ENCODE data around the gene PLD5.
"Not testable (repeated sequence)": the region's sequence is repeated elsewhere in the genome, so short reads cannot be mapped to it uniquely, and the experiment has no call there.

The PLD5 gene

DNA sequence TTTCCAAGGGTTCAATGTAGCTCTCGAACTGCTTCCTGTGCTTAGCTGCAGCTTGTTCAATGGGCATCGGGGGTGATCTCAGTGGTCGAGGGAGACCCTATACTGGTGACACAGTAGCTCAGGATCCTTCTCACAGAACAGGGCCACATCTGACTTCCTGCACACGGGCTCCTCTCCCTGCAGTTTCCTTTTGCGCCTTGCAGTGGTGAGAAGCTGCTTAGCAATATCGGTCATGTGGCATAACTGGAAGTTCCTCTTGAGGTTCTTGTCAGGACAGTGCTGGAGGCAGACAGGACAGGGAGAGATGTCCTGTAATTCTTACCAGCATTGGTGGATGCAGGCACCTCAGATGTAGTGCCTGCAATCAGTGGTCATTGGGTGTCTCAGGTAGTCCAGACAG, 385.1 kb downstream of the PLD5 start:
- DNase-seq: no peak

DNA sequence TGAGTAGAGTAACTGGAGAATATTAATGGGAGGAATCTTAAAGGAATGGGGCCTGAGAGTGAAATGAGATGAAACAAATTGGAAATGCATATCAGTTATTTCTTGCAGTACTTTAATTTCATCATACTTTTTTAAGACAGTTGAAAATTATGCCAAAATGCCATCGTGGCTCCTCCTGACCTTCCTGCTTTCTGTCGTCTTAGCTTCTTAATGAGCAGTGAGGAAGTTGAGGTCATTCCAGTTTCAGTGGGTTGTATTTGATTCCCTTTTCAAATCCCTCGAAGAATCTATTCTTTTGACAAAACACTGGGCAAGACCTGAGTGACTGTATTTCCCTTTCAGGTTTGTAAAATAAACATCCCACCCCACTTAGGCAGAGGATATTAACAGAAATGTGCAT, 390.7 kb downstream of the PLD5 start:
- DNase-seq: no peak

DNA sequence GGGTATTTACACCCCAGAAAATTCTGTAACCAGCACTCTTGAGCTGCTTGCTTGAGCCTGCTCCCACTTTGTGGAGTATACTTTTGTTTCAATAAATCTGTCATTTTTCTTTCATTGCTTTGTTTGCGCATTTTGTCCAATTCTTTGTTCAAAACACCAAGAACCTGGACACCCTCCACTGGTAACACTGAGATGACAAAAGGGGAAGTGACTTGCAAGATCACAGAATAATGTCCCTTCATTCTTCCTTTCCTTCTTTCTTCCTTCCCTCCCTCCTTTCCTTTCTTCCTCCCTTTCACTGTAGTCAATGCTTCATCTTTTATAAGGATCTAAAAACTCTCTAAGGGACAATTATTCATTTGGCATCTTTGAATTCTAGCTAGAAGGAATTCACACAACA, 391.1 kb downstream of the PLD5 start:
- DNase-seq: no peak

DNA sequence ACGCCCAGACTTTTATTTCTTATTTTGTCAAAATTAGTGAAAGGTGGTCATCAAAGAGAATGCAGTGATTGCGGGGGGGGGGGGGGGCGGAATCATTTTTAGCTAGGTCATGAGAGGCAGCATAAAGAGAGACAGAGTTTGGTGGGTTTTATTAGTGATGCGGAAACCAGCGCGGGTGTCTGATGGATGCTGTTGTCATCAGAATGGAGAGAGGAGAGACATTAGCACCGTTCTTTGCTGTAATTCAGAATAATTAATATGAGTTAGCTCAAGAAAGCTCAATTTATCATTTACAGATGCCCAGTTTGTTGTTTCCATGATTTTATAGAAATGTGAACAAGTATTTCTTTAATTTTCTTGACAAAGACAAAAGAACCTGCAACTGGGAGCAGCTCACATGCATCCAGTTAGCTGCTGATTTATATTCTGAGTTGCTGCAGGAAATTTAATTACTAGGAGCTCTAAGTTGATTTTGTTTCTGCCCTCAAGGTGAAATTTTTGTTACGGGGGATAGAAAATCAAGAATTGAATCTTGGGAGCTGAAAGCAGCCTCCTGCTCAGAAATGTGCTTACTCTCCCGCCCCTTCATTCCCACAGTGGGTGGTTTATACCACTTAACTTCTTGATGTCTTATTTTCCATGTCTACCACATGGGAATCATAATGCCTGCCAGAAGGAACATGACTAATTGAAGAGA, 392.2 kb downstream of the PLD5 start:
- DNase-seq: no peak

DNA sequence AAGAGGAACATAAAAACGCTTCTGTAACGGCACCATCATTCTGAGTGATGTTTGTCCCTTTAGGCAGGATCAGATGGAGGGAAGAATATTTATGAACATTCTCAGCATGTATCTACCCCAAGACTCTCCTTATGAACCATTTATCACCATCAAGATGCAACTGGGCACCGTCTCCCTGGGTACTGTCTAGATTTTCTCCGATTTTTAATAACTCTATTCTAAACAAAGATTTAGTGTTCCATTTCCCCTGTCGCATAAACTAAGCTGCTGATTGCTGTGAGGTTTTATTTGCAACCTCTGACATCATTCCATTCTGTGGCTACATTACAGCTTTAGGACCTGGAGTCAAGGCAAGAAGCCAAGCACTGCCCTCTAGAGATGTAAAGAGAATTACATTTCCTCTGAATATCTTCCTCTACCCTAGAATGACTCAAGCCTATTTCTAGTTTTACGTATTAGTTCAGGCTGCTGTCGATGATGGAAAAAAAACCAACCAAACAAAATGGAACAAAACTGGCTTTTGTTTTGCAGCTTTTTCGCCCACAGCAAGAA, 395.5 kb downstream of the PLD5 start:
- DNase-seq: no peak

DNA sequence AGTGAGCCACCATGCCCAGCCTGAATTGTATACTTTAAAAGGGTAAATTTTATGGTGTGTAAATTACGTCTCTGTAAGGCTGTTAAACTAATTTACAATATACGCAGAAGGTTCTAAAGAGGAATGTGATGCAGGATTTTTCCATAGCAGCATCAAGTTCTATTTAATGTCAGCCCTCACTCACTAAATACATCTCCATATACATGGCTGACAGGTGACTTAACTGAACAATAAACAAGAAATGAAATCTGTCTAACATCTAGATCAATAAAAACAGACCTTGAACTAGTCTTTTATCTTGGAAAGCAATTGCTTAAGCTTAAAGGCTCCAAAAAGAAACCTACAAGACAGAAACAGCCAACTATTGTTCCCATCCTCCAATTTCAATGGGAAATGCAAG, 404.1 kb downstream of the PLD5 start:
- no peak for DNase-seq

DNA sequence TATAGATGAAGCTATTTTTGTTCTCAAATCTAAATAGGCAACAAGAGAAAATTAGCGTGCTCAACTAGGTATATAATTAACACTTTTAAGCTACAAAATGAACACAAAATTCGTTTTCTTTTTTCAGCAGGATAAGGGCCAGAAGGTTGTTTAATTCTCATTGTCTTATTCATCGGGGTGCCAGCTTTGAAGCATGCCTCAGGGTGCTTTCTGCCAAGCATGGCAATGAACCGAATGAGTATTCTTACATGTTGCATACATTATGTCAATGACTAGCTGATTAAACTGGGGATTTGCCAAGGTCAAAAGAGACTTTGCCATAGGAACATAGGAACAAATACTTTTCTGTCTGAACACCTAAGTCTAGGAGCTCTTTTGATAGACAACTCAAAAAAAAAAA, 423.6 kb downstream of the PLD5 start:
- DNase-seq: no peak

DNA sequence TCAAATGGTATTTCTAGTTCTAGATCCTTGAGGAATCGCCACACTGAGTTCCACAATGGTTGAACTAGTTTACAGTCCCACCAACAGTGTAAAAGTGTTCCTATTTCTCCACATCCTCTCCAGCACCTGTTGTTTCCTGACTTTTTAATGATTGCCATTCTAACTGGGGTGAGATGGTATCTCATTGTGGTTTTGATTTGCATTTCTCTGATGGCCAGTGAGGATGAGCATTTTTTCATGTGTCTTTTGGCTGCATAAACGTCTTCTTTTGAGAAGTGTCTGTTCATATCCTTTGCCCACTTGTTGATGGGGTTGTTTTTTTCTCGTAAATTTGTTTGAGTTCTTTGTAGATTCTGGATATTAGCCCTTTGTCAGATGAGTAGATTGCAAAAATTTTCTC, 427.2 kb downstream of the PLD5 start:
- DNase-seq: not testable (repeated sequence)

DNA sequence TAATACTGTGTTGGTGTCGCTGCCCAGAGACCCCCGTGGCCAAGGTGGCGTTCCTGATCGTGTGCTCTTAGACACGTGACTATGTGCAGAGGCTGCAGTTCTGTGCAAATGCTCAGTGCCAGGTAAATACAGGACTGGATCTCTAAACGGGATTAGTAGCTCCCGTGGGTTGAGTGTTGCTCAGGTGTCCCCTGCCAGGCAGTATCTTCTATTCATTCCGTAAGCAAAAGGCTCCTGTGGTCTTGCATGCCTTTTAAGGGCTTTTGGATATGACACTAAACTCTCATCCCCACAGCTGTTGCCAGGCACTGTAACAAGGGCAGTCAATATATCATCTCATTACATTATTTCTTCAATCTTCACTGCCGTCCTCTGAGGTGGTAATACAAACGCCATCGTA, 431.4 kb downstream of the PLD5 start:
- no peak for DNase-seq

DNA sequence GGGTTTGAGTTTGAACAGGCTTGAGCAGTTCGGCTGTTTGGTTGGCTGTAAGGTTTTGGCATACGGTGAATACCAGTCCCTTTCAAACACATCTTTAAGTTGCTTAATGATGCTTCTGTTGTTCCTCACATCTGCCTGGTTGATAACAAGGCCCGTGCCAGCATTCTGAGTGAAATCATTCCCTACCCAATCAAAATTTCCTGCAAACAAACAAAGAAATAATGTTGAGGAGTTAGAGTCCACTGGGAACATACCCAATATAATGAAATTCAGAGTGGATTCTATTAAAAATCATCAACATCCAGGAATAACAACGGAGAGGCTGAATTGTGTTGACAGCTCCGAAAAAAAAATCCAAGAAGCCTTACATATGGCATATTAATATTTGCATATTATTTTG, 434.6 kb downstream of the PLD5 start:
- no peak for DNase-seq

DNA sequence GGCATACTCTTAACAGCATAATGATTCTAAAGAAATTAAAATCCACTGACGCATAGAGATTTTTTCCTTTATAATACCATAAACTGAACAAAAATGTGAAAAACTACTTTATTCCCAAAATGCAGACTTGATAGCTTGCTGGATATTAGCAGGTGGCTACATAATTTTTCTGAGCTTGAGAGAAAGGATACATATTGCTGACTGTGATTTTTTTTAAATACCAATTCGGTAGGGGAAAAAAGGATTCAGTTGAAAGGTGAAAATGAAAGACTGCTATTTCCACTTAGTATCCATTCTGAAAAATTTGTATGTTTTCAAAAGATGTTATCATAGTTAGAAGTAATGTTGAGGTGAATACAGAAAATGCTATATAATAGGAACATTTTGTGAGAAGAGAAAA, 435.6 kb downstream of the PLD5 start:
- DNase-seq: no peak

DNA sequence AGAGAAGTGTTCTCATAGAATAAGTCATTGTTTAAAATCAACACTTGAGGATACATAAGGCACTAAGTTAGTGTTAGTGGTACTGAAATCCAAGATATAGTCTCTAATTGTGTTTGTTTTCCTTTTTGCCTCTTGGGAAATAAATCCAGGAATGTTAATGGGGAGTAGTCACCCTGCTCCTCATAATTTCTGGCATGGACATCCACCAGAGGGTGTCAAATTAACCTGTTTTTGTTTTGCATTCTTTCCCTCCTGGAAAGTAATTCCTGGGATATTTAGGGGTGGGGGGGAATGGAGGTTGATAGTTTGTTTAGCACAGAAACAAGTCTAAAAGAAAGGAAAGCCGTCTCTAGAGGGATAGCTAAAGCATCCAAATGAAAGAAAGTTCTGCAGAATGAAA, 437.8 kb downstream of the PLD5 start:
- no peak for DNase-seq

DNA sequence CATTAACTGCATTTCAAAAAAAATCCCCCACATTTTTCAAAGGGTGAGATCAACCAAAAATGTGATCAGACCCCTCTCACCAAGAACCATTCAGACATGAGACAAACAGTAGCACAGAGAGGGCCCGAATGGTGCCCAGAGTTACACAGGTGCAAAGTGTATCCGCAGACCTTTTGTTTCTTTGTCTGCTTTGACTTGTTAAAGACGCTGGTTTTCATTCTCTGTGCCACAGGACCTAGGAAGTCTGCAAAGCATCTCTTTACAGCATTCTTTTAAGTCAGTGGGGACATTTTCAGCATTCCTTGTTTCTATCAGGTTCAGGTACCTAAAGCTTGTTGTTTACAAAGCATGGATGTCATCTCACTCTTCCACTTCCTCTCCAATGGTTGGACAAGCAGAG, 438.4 kb downstream of the PLD5 start:
- no peak for DNase-seq

DNA sequence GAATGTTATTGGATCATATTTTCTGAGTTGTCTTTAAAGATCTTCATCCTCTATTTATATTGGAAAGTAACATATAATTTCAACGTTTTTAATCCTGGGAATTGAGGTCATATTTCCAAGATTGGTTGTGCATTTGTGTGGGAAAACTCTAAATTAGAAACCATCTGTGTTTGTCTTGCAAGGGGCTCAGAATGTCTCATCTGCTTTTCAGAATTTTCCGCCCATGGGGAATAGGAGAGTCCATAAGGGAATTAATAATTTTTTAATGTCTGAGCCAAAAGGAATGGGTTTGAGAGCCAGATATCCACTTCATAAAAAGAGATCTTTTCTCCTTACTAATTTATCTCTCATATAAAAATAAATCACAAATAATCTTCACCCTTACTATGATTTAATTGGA, 440.8 kb downstream of the PLD5 start:
- DNase-seq: no peak

DNA sequence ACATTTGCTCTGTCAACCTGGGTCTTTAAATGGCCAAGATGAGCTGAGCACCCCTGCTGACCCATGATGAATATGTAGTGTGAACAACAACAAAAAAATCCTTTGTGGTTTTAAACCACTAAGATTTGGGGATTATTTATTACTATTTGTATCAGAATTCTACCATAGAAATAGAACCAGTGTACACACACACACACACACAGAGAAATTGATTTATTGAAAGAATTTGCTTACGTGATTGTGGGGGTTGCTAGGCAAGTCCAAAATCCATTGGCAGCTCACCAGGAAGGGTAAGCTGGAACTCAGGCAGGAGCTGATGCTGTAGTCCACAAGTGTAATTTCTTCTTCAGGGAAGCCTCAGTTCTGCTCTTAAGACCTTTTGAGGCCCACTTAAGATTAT, 443.1 kb downstream of the PLD5 start:
- no peak for DNase-seq

DNA sequence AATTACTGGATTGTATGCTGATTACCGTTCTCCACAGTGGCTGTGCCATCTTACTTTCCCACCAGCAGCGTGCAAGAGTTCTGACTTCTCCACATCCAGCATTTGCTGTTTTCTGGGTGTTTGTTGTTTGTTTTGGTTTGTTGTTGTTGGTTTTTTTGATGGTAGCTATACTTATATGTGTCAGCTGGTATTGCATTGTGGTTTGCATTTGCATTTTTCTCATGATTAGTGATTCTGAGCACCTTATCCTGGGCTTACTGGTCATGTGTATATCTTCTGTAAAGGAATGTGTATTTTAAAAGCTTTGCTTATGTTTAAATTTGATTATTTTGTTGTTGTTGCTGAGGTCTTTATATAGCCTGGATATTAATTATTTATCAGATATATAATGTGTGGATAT, 458.7 kb downstream of the PLD5 start:
- no peak for DNase-seq

DNA sequence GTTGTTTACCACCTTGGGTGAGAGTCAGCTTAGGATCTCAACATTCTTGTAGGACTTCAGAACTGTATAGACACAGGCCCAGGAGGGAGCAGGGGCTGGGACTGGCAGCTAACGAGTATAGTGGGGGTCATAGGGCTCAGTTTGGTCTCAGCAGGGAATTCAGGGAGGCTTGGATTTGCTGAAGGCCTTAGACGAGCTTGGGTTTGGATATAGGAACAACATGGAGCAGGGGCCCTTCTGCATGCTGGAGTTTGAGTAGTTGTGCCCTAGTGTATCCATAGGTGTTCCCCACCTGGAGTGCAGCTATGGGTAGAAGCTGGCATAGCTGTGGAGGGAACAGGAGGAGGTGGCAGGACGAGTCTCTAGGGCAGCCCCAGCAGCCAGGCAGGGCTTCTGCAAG, 462.2 kb downstream of the PLD5 start:
- DNase-seq: no peak

DNA sequence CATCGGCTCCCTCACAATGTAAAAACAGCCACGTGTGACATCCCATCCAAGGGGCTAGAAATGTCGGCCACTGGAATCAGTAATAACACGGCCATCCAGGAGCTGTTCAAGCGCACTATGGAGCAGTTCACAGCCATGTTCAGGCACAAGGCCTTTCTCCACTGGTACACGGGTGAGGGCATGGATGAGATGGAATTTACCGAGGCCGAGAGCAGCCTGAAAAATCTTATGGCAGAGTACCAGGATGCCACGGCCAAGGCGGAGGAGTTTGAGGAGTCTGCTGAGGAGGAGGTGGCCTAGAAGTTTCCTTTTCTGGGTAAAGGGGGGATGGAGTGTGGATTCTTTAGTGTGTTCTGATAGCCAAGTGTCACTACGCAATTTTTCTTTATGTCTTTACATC, 464.5 kb downstream of the PLD5 start:
- no peak for DNase-seq

DNA sequence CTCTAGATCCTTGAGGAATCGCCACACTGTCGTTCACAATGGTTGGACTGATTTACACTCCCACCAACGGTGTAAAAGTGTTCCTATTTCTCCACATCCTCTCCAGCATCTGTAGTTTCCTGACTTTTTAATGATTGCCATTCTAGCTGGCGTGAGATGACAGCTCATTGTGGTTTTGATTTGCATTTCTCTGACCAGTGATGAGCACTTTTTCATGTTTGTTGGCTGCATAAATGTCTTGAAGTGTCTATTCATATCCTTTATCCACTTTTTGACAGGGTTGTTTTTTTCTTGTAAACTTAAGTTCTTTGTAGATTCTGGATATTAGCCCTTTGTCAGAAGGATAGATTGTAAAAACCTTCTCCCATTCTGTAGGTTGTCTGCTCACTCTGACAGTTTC, 465.9 kb downstream of the PLD5 start:
- not testable (repeated sequence) for DNase-seq

DNA sequence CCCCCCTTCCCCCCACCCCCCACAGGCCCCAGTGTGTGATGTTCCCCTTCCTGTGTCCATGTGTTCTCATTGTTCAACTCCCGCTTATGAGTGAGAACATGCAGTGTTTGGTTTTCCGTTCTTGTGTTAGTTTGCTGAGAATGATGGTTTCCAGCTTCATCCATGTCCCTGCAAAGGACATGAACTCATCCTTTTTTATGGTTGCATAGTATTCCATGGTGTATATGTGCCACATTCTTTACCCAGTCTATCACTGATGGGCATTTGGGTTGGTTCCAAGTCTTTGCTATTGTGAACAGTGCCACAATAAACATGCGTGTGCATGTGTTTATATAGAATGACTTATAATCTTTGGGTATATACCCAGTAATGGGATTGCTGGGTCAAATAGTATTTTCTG, 466.3 kb downstream of the PLD5 start:
- DNase-seq: not testable (repeated sequence)

DNA sequence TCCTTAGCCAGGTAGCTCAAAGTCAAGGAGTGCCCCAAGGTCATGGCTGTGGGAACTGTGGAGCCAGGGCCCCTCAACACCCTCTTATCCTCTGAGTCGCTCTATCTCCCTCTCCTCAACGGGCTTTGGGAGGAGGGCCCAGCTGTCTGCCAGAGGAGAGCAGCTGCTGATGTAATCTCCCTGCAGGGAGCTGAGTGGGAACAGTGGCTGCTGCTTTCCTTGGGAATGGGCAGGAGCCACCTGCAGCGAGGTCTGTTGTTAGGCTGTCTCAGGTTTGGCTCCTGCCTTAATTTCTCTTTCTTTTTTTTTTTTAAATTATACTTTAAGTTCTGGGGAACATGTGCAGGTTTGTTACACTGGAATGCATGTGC, 466.8 kb downstream of the PLD5 start:
- DNase-seq: no peak

DNA sequence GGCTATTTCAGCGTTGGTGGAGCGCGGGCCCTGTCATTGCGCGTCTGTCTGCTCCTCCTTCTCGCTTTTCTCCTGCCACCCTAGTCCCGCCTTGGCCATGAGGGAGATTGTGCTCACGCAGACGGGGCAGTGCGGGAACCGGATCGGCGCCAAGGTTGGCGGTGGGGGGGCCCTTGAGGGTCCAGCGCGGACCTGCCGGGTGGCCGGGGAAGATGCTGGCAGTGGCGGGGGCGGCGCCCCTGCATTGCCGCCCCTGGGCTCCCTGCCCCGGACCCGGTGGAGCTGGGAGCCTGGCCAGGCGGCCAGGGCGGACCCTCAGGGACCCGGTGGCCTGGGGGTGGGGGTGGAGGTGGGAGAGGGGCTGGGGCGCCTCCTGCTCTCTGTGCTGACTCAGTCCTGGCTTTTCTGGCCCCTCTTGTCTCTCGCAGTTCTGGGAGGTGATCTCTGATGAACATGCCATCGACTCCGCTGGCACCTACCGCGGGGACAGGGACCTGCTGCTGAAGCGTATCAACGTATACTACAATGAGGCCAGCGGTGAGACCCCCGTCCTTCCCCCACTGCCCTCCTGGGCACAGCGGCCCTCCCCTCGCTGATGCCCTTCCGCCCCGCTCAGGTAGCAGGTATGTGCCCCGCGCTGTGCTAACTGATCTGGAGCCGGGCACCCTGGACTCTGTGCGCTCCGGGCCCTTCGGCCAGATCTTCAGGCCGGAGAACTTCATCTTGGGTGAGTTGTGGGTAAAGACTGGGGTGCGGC, 467.3 kb downstream of the PLD5 start:
- DNase-seq: no peak

DNA sequence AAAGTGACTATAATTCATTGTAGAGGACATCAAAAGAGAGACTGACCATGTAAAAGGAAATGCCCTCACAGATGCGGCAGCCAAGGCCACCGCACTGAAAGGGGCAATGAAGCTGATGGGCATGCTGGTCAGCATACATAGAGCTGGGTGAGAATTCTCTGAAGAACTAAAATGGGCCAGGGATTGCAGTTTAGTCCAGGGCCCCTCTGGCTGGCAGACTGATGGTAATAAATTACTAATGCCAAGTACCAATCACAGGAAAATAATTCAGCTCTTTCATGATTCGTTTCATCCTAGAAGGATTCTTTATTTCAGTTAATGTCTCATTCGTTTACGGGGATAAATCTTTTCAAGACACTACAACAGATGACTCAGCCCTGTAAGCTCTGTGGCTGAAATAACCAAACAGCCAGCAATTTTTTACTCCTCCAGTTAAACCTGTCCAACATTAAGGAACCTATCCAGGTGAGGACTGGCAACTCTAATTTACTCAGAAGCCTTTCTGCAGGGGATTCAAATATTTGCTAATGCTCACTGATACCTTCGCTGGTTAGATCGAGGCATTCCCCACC, 468.7 kb downstream of the PLD5 start:
- no peak for DNase-seq

DNA sequence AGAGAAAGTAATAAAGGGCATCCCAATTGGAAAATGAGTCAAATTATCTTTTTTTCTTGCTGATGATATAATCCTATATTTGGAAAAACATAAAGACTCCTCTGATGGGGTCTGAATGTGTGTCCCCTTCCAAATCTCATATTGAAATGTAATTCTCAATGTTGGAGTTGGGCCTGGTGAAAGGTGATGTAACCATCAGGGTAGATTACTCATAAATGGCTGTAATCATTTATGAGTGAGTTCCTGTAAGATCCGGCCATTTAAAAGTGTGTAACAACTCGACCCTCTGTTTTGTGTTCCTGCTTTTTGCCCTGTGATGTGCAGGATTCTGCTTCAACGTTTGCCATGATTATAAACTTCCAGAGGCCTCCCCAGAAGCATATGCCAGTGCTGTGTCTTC, 481.3 kb downstream of the PLD5 start:
- DNase-seq: no peak

All from NCI-H1105 (cell line).